HepG2 (cell line): ENCODE measurements around the gene TAF13. TPM values are rescaled to one million over a fixed set of nuclear protein-coding genes. Genes with fewer than 3 reads are reported as not detected.

Experiments
- CENPX ChIP-seq: sonication (generic); formaldehyde crosslinking; IDR thresholded peaks from 2 replicates; pipeline ENCODE4 v1.9.0; 2021; ENCODE audit warnings: mild to moderate bottlenecking, missing genetic modification reagents, moderate library complexity
- CERS6 ChIP-seq: sonication (generic); formaldehyde crosslinking; IDR thresholded peaks from 2 replicates; pipeline ENCODE4 v1.5.0; 2020; ENCODE audit warnings: missing genetic modification reagents
- FOXA1 ChIP-seq, 2 experiments: fragments of 450-650 bp in 1 of 2; sonication (generic) in 1 of 2; formaldehyde crosslinking in 1 of 2; IDR thresholded peaks; 2 replicates each; pipeline versions ENCODE4 v1.4.0 to v1.6.1; 2016 to 2020; ENCODE audit warnings: missing genetic modification reagents in 1 of 2
- HOXA9 ChIP-seq: sonication (generic); formaldehyde crosslinking; IDR thresholded peaks from 2 replicates; pipeline ENCODE4 v1.8.1; 2022; ENCODE audit warnings: missing genetic modification reagents, mild to moderate bottlenecking, moderate library complexity, borderline replicate concordance
- KLF12 ChIP-seq: sonication (generic); formaldehyde crosslinking; IDR thresholded peaks from 2 replicates; pipeline ENCODE4 v1.4.0; 2020; ENCODE audit warnings: missing genetic modification reagents, borderline replicate concordance
- MAFF ChIP-seq: IDR thresholded peaks from 2 replicates; pipeline ENCODE4 v1.6.1; 2011; ENCODE audit warnings: low read depth, low read length, improper control_type of control experiment
- MTA3 ChIP-seq: sonication (generic); formaldehyde crosslinking; IDR thresholded peaks from 2 replicates; pipeline ENCODE4 v1.4.0; 2020; ENCODE audit warnings: missing genetic modification reagents
- NAIF1 ChIP-seq: sonication (generic); formaldehyde crosslinking; IDR thresholded peaks from 2 replicates; pipeline ENCODE4 v1.5.0; 2020; ENCODE audit warnings: mild to moderate bottlenecking, missing genetic modification reagents, borderline replicate concordance
- NFE2L2 ChIP-seq: fragments of 150-350 bp; IDR thresholded peaks from 2 replicates; pipeline ENCODE4 v1.6.1; 2014; ENCODE audit warnings: low read length
- PRDM15 ChIP-seq: sonication (generic); formaldehyde crosslinking; IDR thresholded peaks from 2 replicates; pipeline ENCODE4 v1.4.0; 2020; ENCODE audit warnings: missing genetic modification reagents
- RCOR2 ChIP-seq: IDR thresholded peaks from 2 replicates; pipeline ENCODE4 v1.6.1; 2016; ENCODE audit warnings: missing biosample characterization, missing genetic modification reagents
- SAFB2 ChIP-seq: sonication (generic); formaldehyde crosslinking; IDR thresholded peaks from 2 replicates; pipeline ENCODE4 v1.5.1; 2020; ENCODE audit warnings: missing genetic modification reagents, low read depth, mild to moderate bottlenecking, borderline replicate concordance
- SNRNP70 ChIP-seq: fragments of 200-400 bp; formaldehyde crosslinking; IDR thresholded peaks from 2 replicates; pipeline ENCODE4 v1.6.1; 2017; ENCODE audit warnings: mild to moderate bottlenecking, low read depth, low read length, moderate library complexity
- ZBTB42 ChIP-seq: sonication (generic); formaldehyde crosslinking; IDR thresholded peaks from 2 replicates; pipeline ENCODE4 v1.5.0; 2020; ENCODE audit warnings: mild to moderate bottlenecking, missing genetic modification reagents
- ZNF224 ChIP-seq: sonication (generic); formaldehyde crosslinking; IDR thresholded peaks from 2 replicates; pipeline ENCODE4 v1.5.0; 2020; ENCODE audit warnings: mild to moderate bottlenecking, missing genetic modification reagents
- ZNF75D ChIP-seq: sonication (generic); formaldehyde crosslinking; IDR thresholded peaks from 2 replicates; pipeline ENCODE4 v1.8.1; 2023; ENCODE audit warnings: missing genetic modification reagents, mild to moderate bottlenecking, borderline replicate concordance
- ZNF784 ChIP-seq: sonication (generic); formaldehyde crosslinking; IDR thresholded peaks from 2 replicates; pipeline ENCODE4 v1.5.1; 2020; ENCODE audit warnings: missing genetic modification reagents, mild to moderate bottlenecking, borderline replicate concordance
- ZSCAN31 ChIP-seq: sonication (generic); formaldehyde crosslinking; IDR thresholded peaks from 2 replicates; pipeline ENCODE4 v1.5.0; 2020; ENCODE audit warnings: low read depth, mild to moderate bottlenecking, missing genetic modification reagents
- polyA plus RNA-seq, 8 experiments: library from polyadenylated mRNA; depleted of rRNA in 3 of 8; stranded (reverse) in 7 of 8; unstranded in 1 of 8; fragments of >200 nt; fragmentation: Illumina TruSeq in 4 of 8; extraction: Trizol in 4 of 8; gene quantifications; 2 replicates each; pipeline versions ENCODE4 v1.2.1 to v1.2.3, GENCODE V29; 2011 to 2016; ENCODE audit warnings: low read depth in 4 of 8, missing spikeins in 1 of 8, mixed read lengths in 1 of 8; ENCODE audit not compliant: insufficient read depth in 1 of 8
- total RNA-seq, 5 experiments: library from RNA; depleted of rRNA; stranded (reverse); fragments of >200 nt; fragmentation: Illumina TruSeq; extraction: Trizol; gene quantifications; 2 replicates each; pipeline ENCODE4 v1.2.3, GENCODE V29; 2016; ENCODE audit warnings: low read depth in 1 of 5
- TF ChIP-seq, protein P1 (sequence below): sonication (generic); IDR thresholded peaks from 2 replicates; pipeline ENCODE4 v1.6.1; 2016; ENCODE audit warnings: low read depth, borderline replicate concordance
- TF ChIP-seq, protein P2 (sequence below): sonication (generic); formaldehyde crosslinking; IDR thresholded peaks from 2 replicates; pipeline ENCODE4 v1.9.0; 2021; ENCODE audit warnings: missing genetic modification reagents, borderline replicate concordance

Gene TAF13
- total and polyA plus RNA-seq, 2 of the 13 experiments (the other 11 are each of a cell fraction or from before 2014, with no cell fraction given) = 11.5 to 36.3 TPM

GRCh38 chr1:109099938-109100773 is 24.4 kb upstream of the TAF13 start (continued):
- peak; percentile 54; the same call in 1 of the 2 replicates for TF ChIP-seq ZSCAN31 (CRISPR knock-in tag)
- peak; percentile 85; the same call in 1 of the 2 replicates for TF ChIP-seq ZNF224 (CRISPR knock-in tag)
- TF ChIP-seq RCOR2 = no peak
- TF ChIP-seq NFE2L2 = no peak
- TF ChIP-seq NAIF1 (CRISPR knock-in tag) = peak; percentile 71; the same call in 1 of the 2 replicates
- no peak for TF ChIP-seq MTA3
- no peak for TF ChIP-seq SNRNP70
- peak; percentile 84 for TF ChIP-seq ZNF784 (CRISPR knock-in tag)
- TF ChIP-seq, protein P1, sequence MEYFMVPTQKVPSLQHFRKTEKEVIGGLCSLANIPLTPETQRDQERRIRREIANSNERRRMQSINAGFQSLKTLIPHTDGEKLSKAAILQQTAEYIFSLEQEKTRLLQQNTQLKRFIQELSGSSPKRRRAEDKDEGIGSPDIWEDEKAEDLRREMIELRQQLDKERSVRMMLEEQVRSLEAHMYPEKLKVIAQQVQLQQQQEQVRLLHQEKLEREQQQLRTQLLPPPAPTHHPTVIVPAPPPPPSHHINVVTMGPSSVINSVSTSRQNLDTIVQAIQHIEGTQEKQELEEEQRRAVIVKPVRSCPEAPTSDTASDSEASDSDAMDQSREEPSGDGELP = peak; percentile 14; the same call in 1 of the 2 replicates
- TF ChIP-seq ZBTB42 (CRISPR knock-in tag) = peak; percentile 21; the same call in 1 of the 2 replicates
- no peak for TF ChIP-seq ZNF75D (CRISPR knock-in tag)
- no peak for TF ChIP-seq CERS6 (CRISPR knock-in tag)
- TF ChIP-seq MAFF = no peak
- TF ChIP-seq FOXA1 (IDR thresholded peaks at IDR 0.05) = no peak
- TF ChIP-seq FOXA1 (CRISPR knock-in tag; IDR thresholded peaks at IDR 0.05) = peak; percentile 54
- TF ChIP-seq HOXA9 (CRISPR knock-in tag) = no peak
- TF ChIP-seq CENPX (CRISPR knock-in tag) = no peak
- TF ChIP-seq SAFB2 (CRISPR knock-in tag) = peak; percentile 96
- TF ChIP-seq PRDM15 (CRISPR knock-in tag) = peak; percentile 37; the same call in 1 of the 2 replicates
- TF ChIP-seq KLF12 (CRISPR knock-in tag) = no peak
- TF ChIP-seq, protein P2, sequence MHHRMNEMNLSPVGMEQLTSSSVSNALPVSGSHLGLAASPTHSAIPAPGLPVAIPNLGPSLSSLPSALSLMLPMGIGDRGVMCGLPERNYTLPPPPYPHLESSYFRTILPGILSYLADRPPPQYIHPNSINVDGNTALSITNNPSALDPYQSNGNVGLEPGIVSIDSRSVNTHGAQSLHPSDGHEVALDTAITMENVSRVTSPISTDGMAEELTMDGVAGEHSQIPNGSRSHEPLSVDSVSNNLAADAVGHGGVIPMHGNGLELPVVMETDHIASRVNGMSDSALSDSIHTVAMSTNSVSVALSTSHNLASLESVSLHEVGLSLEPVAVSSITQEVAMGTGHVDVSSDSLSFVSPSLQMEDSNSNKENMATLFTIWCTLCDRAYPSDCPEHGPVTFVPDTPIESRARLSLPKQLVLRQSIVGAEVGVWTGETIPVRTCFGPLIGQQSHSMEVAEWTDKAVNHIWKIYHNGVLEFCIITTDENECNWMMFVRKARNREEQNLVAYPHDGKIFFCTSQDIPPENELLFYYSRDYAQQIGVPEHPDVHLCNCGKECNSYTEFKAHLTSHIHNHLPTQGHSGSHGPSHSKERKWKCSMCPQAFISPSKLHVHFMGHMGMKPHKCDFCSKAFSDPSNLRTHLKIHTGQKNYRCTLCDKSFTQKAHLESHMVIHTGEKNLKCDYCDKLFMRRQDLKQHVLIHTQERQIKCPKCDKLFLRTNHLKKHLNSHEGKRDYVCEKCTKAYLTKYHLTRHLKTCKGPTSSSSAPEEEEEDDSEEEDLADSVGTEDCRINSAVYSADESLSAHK (CRISPR knock-in tag) = no peak
